ENCODE data around the gene ESPL1. TPM values are rescaled to one million over a fixed set of nuclear protein-coding genes. Genes with fewer than 3 reads are reported as not detected.
A peak's percentile ranks its signal among the peaks of the same experiment; 100 is the strongest.
"Not testable (repeated sequence)": the region's sequence is repeated elsewhere in the genome, so short reads cannot be mapped to it uniquely, and the experiment has no call there.

The ESPL1 gene
- polyA plus RNA-seq, 3 donors = 0.79 TPM; not detected in 2

DNA sequence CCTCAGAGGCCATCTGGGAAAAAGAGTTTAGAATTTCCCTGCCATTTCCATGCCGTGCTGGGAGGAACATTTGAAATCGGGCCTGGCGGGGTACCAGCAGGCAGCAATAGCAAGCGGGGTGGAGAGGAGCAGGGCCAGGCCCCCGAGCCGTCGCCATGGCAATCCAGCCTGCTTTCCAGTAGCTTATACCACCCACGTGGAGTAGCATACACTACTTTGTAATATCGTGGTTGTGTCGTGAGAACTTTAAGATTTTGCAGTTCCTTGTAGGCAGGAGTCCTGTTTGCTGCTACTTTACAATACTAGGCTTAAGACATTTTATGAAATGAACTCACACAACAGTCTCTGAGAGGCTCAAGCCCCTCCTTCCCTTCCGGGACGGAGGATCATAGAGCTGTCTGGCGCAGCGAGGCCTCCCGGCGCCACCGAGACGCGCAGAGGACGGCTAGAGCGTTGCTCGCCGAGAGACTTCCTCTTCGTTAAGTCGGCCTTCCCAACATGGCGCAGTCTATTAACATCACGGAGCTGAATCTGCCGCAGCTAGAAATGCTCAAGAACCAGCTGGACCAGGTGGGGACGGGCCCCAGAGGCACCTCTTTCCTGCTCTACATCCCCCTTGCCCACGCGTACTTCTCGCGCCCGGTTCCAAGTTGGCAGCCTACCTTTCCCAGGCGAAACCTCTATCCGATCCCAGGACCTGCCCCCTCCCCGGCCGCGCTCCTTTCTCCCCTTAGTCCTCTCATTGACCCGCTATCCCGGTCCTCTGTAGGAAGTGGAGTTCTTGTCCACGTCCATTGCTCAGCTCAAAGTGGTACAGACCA lies 27.2 kb downstream of the ESPL1 start, which contains the start of gene PFDN5:
Gene PFDN5 (plus strand): TSS at position 473 of the 821 bp plus-strand sequence. CDS start 26 bp downstream, at position 499.
- Histone ChIP-seq H3K27ac (ENCODE audit: low read depth in 1 of 2, low read length in 2 of 2) (peak within 1 kb of the TSS; percentile 78 to 97), H3K4me1 (ENCODE audit: control insufficient read depth in 1 of 2, insufficient read depth in 2 of 2, low read length in 2 of 2) (peaks cover 50 to 53% of the 10 kb centered on the region in 2 donors), H3K79me2 (ENCODE audit: insufficient read depth, low read length) (peaks cover 29% of the 10 kb centered on the region), H3K4me3 (replicated peaks in 1 of 3; ENCODE audit: low read depth in 2 of 3, low read length in 3 of 3) (peak within 1 kb of the TSS; percentile 96 to 97 (median 97)), H2AFZ (ENCODE audit: insufficient read depth, low read depth, low read length, poor library complexity, severe bottlenecking) (peak within 1 kb of the TSS; percentile 86), H3K4me2 (replicated peaks; ENCODE audit: extremely low read depth, low read length, poor library complexity, severe bottlenecking) (peak within 1 kb of the TSS; percentile 96), H3K9ac (ENCODE audit: insufficient read depth, low read length, poor library complexity, severe bottlenecking) (peak within 1 kb of the TSS; percentile 89), H4K20me1 (ENCODE audit: insufficient read depth, low read length) (no peaks in the 10 kb centered on the region), H3K9me3 (replicated peaks in 1 of 2; ENCODE audit: control insufficient read depth in 1 of 2, insufficient read depth in 1 of 2, low read length in 2 of 2) (no peaks in the 10 kb centered on the region), H3K36me3 (replicated peaks in 1 of 2; ENCODE audit: control insufficient read depth in 1 of 2, insufficient read depth in 2 of 2, low read length in 2 of 2) (peaks cover 15 to 33% of the 10 kb centered on the region in 2 donors), H3K27me3 (ENCODE audit: control insufficient read depth in 2 of 2, insufficient read depth in 2 of 2, low read length in 2 of 2) (no peaks in the 10 kb centered on the region)
- H3K27ac Mint-ChIP-seq = peak within 1 kb of the TSS; percentile 96 to 100 (median 99)
- peak within 1 kb of the TSS; percentile 96 to 97 for H3K4me3 Mint-ChIP-seq
- peak; percentile 79 to 87 (median 80) for DNase-seq
- 0% methylated on average over 24 of the region's 42 CpGs for WGBS (ENCODE audit: insufficient coverage)
- peaks cover 0 to 2% (median 0%) of the 10 kb centered on the region in 3 donors for H3K27me3 Mint-ChIP-seq (ENCODE audit: low read depth in 3 of 3)
- no peak for TF ChIP-seq CTCF (IDR thresholded peaks at IDR 0.05)
- peaks cover 50% of the 10 kb centered on the region for H3K4me1 Mint-ChIP-seq
- intact Hi-C loops (cut with micrococcal nuclease) = loop anchor here in 1 of 2 donors (5.0 kb wide), 1 partner anchor 157 kb away; the partner anchor contains the start of gene PCBP2
- H3K36me3 Mint-ChIP-seq = peaks cover 23 to 47% of the 10 kb centered on the region in 2 donors
- H3K9me3 Mint-ChIP-seq = peaks cover 0 to 2% (median 0%) of the 10 kb centered on the region in 7 donors

DNA sequence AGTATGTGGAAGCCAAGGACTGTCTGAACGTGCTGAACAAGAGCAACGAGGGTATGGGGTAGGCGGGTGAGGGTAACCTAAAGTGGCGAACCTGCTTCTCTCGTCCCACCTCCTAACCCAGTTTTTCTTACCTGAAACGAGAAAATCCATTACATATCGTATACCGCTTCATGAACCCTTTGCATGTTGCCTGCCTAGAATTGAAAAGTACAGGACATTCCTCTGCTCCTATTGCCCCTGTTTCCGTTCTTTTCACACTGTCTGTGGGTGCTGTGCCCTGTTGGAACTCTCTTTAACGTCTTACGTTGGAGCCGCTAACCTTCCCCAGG lies 27.8 kb downstream of the ESPL1 start:
- 3% methylated on average over 5 of the region's 12 CpGs for WGBS (ENCODE audit: insufficient coverage)
- Histone ChIP-seq H3K4me3 (replicated peaks in 1 of 3; ENCODE audit: low read depth in 2 of 3, low read length in 3 of 3) (peak overlapping the region; percentile 96 to 97 (median 97)), H3K36me3 (replicated peaks in 1 of 2; ENCODE audit: control insufficient read depth in 1 of 2, insufficient read depth in 2 of 2, low read length in 2 of 2) (peaks cover 13 to 27% of the 10 kb centered on the region in 2 donors), H2AFZ (ENCODE audit: insufficient read depth, low read depth, low read length, poor library complexity, severe bottlenecking) (peak overlapping the region; percentile 86), H3K9me3 (replicated peaks in 1 of 2; ENCODE audit: control insufficient read depth in 1 of 2, insufficient read depth in 1 of 2, low read length in 2 of 2) (no peaks in the 10 kb centered on the region), H3K79me2 (ENCODE audit: insufficient read depth, low read length) (peaks cover 35% of the 10 kb centered on the region), H3K9ac (ENCODE audit: insufficient read depth, low read length, poor library complexity, severe bottlenecking) (peak overlapping the region; percentile 89), H4K20me1 (ENCODE audit: insufficient read depth, low read length) (no peaks in the 10 kb centered on the region), H3K27ac (ENCODE audit: low read depth in 1 of 2, low read length in 2 of 2) (peak overlapping the region; percentile 78 to 97), H3K4me2 (replicated peaks; ENCODE audit: extremely low read depth, low read length, poor library complexity, severe bottlenecking) (peak overlapping the region; percentile 96), H3K27me3 (ENCODE audit: control insufficient read depth in 2 of 2, insufficient read depth in 2 of 2, low read length in 2 of 2) (no peaks in the 10 kb centered on the region), H3K4me1 (ENCODE audit: control insufficient read depth in 1 of 2, insufficient read depth in 2 of 2, low read length in 2 of 2) (peaks cover 55 to 58% of the 10 kb centered on the region in 2 donors)
- no peak for TF ChIP-seq CTCF (IDR thresholded peaks at IDR 0.05)
- intact Hi-C loops (cut with micrococcal nuclease) = loop anchor here in 1 of 2 donors (5.0 kb wide), 1 partner anchor 156 kb away; the partner anchor contains the start of gene PCBP2
- H3K27ac Mint-ChIP-seq = peak overlapping the region; percentile 96 to 100 (median 99)
- H3K4me1 Mint-ChIP-seq = peaks cover 56% of the 10 kb centered on the region
- peak overlapping the region; percentile 96 to 97 for H3K4me3 Mint-ChIP-seq
- H3K27me3 Mint-ChIP-seq (ENCODE audit: low read depth in 3 of 3) = peaks cover 0 to 2% (median 0%) of the 10 kb centered on the region in 3 donors
- peaks cover 23 to 47% of the 10 kb centered on the region in 2 donors for H3K36me3 Mint-ChIP-seq
- peaks cover 0 to 2% (median 0%) of the 10 kb centered on the region in 7 donors for H3K9me3 Mint-ChIP-seq
- no peak for DNase-seq

DNA sequence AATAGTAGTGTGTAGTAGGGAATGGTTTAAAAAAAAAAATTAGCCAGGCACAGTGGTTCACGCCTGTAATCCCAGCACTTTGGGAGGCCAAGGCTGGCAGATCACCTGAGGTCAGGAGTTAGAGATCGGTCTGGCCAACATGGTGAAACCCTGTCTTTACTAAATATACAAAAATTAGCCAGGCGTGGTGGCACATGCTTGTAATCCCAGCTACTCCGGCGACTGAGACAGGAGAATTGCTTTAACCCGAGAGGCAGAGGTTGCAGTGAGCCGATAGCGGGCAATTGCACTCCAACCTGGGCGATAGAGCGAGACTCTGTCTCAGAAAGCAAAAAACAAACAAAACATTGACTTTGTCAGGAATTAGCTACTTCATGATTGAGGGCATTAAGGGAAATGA lies 29.0 kb downstream of the ESPL1 start:
- peaks cover 64% of the 10 kb centered on the region for H3K4me1 Mint-ChIP-seq
- H3K9ac ChIP-seq (ENCODE audit: insufficient read depth, low read length, poor library complexity, severe bottlenecking); H4K20me1 ChIP-seq (ENCODE audit: insufficient read depth, low read length); H3K9me3 Mint-ChIP-seq; DNase-seq; H3K27me3 ChIP-seq (ENCODE audit: control insufficient read depth in 2 of 2, insufficient read depth in 2 of 2, low read length in 2 of 2); H3K9me3 ChIP-seq (replicated peaks in 1 of 2; ENCODE audit: control insufficient read depth in 1 of 2, insufficient read depth in 1 of 2, low read length in 2 of 2); H3K27me3 Mint-ChIP-seq (ENCODE audit: low read depth in 3 of 3); H2AFZ ChIP-seq (ENCODE audit: insufficient read depth, low read depth, low read length, poor library complexity, severe bottlenecking): not testable (repeated sequence)
- H3K36me3 Mint-ChIP-seq = peaks cover 22 to 47% of the 10 kb centered on the region in 2 donors
- Histone ChIP-seq H3K36me3 (replicated peaks in 1 of 2; ENCODE audit: control insufficient read depth in 1 of 2, insufficient read depth in 2 of 2, low read length in 2 of 2) (peaks cover 12 to 29% of the 10 kb centered on the region in 2 donors), H3K4me2 (replicated peaks; ENCODE audit: extremely low read depth, low read length, poor library complexity, severe bottlenecking) (peak overlapping the region; percentile 96), H3K79me2 (ENCODE audit: insufficient read depth, low read length) (peaks cover 47% of the 10 kb centered on the region), H3K27ac (ENCODE audit: low read depth in 1 of 2, low read length in 2 of 2) (peak overlapping the region; percentile 78 to 97), H3K4me3 (replicated peaks in 1 of 3; ENCODE audit: low read depth in 2 of 3, low read length in 3 of 3) (peak overlapping the region in 1 of 3 experiments; percentile 96), H3K4me1 (ENCODE audit: control insufficient read depth in 1 of 2, insufficient read depth in 2 of 2, low read length in 2 of 2) (peaks cover 55 to 63% of the 10 kb centered on the region in 2 donors)
- 99% methylated on average over 10 of the region's 10 CpGs for WGBS (ENCODE audit: insufficient coverage)
- peak overlapping the region in 1 of 2 donors; percentile 88 for H3K4me3 Mint-ChIP-seq
- intact Hi-C loops (cut with micrococcal nuclease) = loop anchor here in 1 of 2 donors (5.0 kb wide), 1 partner anchor 155 kb away; the partner anchor contains the start of gene PCBP2
- peak overlapping the region; percentile 99 to 100 (median 99) for H3K27ac Mint-ChIP-seq
